Measurements from ENCODE around the gene P4HA2.

GRCh38 chr5:132143148-132143547 lies 84.5 kb downstream of the P4HA2 start:
- TF ChIP-seq PATZ1 (CRISPR knock-in tag; IDR thresholded peaks at IDR 0.05; ENCODE audit: borderline replicate concordance), result no peak
- TF ChIP-seq CSRNP3 (CRISPR knock-in tag; IDR thresholded peaks at IDR 0.05), result no peak
- no peak for TF ChIP-seq ZFP30 (CRISPR knock-in tag; IDR thresholded peaks at IDR 0.05)
- TF ChIP-seq SNAI2 (CRISPR knock-in tag; IDR thresholded peaks at IDR 0.05), result no peak

Data from SK-N-SH treated with all-trans-retinoic acid at 6 μM for 48 hours (cell line).